GM12864 (cell line): ENCODE measurements around the gene TCF20.

ENCODE experiments used
- DNase-seq: peaks from one replicate; pipeline ENCODE4 v3.0.0-alpha.2; 2011; ENCODE audit warnings: low read depth
- H3K4me3 ChIP-seq: 2 replicates; pipeline ENCODE4 v1.5.1; 2011; ENCODE audit warnings: mild to moderate bottlenecking, low read depth, low read length, control low read depth
- TF ChIP-seq, protein P1 (sequence below): IDR thresholded peaks from 2 replicates; pipeline ENCODE4 v1.5.1; 2011; ENCODE audit warnings: low read depth, mild to moderate bottlenecking, moderate library complexity, low read length, control low read depth, inconsistent platforms; ENCODE audit errors: missing control alignments

Gene TCF20

GRCh38 chr22:42270510-42271190 lies at the start of gene TCF20:
TSS of gene TCF20 (minus strand) at chr22:42270653. CDS start at chr22:42215305, 55,348 bp downstream.
- peak within 1 kb of the TSS; percentile 85 for H3K4me3 ChIP-seq
- DNase-seq: peak; percentile 36
- TF ChIP-seq, protein P1, sequence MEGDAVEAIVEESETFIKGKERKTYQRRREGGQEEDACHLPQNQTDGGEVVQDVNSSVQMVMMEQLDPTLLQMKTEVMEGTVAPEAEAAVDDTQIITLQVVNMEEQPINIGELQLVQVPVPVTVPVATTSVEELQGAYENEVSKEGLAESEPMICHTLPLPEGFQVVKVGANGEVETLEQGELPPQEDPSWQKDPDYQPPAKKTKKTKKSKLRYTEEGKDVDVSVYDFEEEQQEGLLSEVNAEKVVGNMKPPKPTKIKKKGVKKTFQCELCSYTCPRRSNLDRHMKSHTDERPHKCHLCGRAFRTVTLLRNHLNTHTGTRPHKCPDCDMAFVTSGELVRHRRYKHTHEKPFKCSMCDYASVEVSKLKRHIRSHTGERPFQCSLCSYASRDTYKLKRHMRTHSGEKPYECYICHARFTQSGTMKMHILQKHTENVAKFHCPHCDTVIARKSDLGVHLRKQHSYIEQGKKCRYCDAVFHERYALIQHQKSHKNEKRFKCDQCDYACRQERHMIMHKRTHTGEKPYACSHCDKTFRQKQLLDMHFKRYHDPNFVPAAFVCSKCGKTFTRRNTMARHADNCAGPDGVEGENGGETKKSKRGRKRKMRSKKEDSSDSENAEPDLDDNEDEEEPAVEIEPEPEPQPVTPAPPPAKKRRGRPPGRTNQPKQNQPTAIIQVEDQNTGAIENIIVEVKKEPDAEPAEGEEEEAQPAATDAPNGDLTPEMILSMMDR: no peak

GRCh38 chr22:42319386-42319785 lies 48.9 kb upstream of the TCF20 start:
- DNase-seq: no peak
- TF ChIP-seq, protein P1: no peak
- no peak overlapping the region for H3K4me3 ChIP-seq

GRCh38 chr22:42318967-42319366 lies 48.5 kb upstream of the TCF20 start:
- TF ChIP-seq, protein P1: no peak
- H3K4me3 ChIP-seq: no peak overlapping the region
- DNase-seq: no peak

DNA sequence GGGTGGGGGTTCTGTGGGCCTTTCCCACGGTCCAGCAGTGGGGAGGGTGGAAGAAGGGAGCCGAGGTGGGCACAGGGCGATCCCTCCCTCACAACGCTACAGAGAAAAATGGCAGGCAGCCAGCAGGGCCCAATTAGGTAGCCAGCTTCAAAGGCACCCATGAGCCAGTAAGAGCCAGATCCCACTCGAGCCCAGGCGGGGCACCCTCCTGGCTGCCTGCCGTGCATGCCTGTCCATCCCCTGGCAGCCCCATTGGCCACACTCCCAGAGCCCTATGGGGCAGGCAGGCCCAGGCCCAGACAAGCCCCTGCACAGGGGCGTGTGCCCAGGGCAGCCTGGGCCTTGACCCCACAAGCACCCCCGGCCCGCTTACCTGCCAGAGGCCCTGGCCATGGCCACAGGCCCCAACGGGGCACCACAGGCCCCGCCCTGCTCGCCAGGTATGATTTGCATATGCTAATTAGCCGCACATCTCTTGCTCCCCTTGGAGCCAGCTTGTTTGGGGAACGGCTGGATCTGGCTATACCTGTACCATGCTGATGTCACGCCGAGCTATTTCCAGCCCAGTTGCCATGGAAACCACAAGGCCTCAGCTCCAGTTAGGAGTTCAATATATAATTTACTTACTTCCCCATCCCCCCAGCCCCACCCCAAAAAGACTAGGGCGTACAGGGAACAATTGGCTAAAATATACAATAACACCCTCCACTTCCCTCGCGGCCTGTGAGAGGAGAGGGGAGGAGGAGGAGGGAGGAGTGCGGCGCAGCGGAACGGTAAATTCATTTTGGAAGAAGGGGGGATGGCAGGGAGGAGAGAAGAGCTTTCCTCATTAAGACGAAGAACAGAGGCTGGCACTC lies 47.5 kb upstream of the TCF20 start:
- H3K4me3 ChIP-seq: no peak overlapping the region
- TF ChIP-seq, protein P1: no peak
- no peak for DNase-seq

GRCh38 chr22:42317008-42317407 lies 46.6 kb upstream of the TCF20 start:
- DNase-seq: no peak
- TF ChIP-seq, protein P1: no peak
- H3K4me3 ChIP-seq: no peak overlapping the region

DNA sequence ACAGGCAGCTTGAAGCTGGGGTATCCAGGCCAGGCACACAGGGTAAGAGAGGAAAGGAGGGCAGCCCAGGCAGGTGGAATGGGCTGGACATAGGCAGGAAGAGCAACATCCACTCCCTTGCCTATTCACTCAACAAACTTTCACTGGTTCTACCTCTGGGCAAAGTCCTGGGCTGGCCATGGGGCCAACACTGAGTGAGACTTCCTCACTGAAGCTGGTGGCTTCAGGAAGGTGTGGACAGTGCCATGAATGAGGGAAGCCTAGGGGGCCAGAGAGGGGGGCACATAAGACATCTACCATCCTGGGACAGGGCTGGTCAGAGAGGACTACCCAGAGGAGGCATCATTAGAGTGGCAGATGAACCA lies 44.9 kb upstream of the TCF20 start:
- TF ChIP-seq, protein P1: no peak
- DNase-seq: no peak
- no peak overlapping the region for H3K4me3 ChIP-seq
